Cardiac muscle cell (in vitro differentiated cells and primary cell): Measurements from ENCODE around the gene GMCL2. TPM values are rescaled to one million over a fixed set of nuclear protein-coding genes. Genes with fewer than 3 reads are reported as not detected.
"Not testable (repeated sequence)": the region's sequence is repeated elsewhere in the genome, so short reads cannot be mapped to it uniquely, and the experiment has no call there.

Experiments
- DNase-seq, 2 donors: peaks; one replicate each; pipeline versions ENCODE4 v3.0.0 to v3.0.0-alpha.2; 2010 to 2017; ENCODE audit warnings: low read depth in 1 of 2, low spot score in 1 of 2
- H3K27ac ChIP-seq: fragments of 200-600 bp; sonication (generic); 2 replicates; pipeline ENCODE4 v1.5.1; 2016
- H3K27me3 ChIP-seq: fragments of 200-600 bp; sonication (generic); 2 replicates; pipeline ENCODE4 v1.6.0; 2016; ENCODE audit warnings: control low read depth
- H3K36me3 ChIP-seq: fragments of 200-600 bp; sonication (generic); 2 replicates; pipeline ENCODE4 v1.5.1; 2016; ENCODE audit warnings: control low read depth
- H3K4me1 ChIP-seq: fragments of 200-600 bp; sonication (generic); 2 replicates; pipeline ENCODE4 v1.8.1; 2017; ENCODE audit warnings: low read depth, mild to moderate bottlenecking, mixed run types
- H3K4me3 ChIP-seq: fragments of 200-600 bp; sonication (generic); 2 replicates; pipeline ENCODE4 v1.5.1; 2016; ENCODE audit warnings: mild to moderate bottlenecking
- H3K9me3 ChIP-seq: fragments of 200-600 bp; sonication (generic); 2 replicates; pipeline ENCODE4 v1.5.1; 2017; ENCODE audit warnings: low read depth, mild to moderate bottlenecking, control low read depth
- CTCF ChIP-seq: IDR thresholded peaks from 2 replicates; pipeline ENCODE4 v1.5.1; 2012; ENCODE audit warnings: low read depth, mild to moderate bottlenecking, low read length
- polyA plus RNA-seq: library from polyadenylated mRNA; unstranded; fragments of >200 nt; fragmentation: Nextera tagmentation; extraction: Ambion mirVana; gene quantifications from 2 replicates; pipeline ENCODE4 v1.2.1, GENCODE V29; 2016
- total RNA-seq: library from RNA; depleted of rRNA; stranded (reverse); fragments of >200 nt; gene quantifications from 2 replicates; pipeline ENCODE4 v1.2.3, GENCODE V29; 2016

The GMCL2 gene
- total and polyA plus RNA-seq, 2 experiments from 2014 or later = not detected

- Histone ChIP-seq H3K27me3 (no peaks in the 10 kb centered on the region), H3K36me3 (no peaks in the 10 kb centered on the region)
These were observed 42.7 kb upstream of the GMCL2 start for GRCh38 chr5:178229861-178230260.

GRCh38 chr5:178229111-178229510 is 41.9 kb upstream of the GMCL2 start:
- DNase-seq, H3K36me3 ChIP-seq, H3K4me3 ChIP-seq, H3K4me1 ChIP-seq, H3K9me3 ChIP-seq, H3K27ac ChIP-seq, H3K27me3 ChIP-seq: not testable (repeated sequence)

More at GRCh38 chr5:178229861-178230260, 42.7 kb upstream of the GMCL2 start:
- no peak for TF ChIP-seq CTCF
- H3K4me3 ChIP-seq = no peak overlapping the region
- no peaks in the 10 kb centered on the region for H3K9me3 ChIP-seq
- no peak for DNase-seq
- no peak overlapping the region for H3K27ac ChIP-seq
- H3K4me1 ChIP-seq = peaks cover 8% of the 10 kb centered on the region

GRCh38 chr5:178228609-178229008 is 41.4 kb upstream of the GMCL2 start:
- no peak for DNase-seq
- H3K9me3 ChIP-seq = no peaks in the 10 kb centered on the region
- TF ChIP-seq CTCF = no peak
- peaks cover 8% of the 10 kb centered on the region for H3K4me1 ChIP-seq
- no peaks in the 10 kb centered on the region for H3K27me3 ChIP-seq
- no peak overlapping the region for H3K27ac ChIP-seq
- no peaks in the 10 kb centered on the region for H3K36me3 ChIP-seq
- H3K4me3 ChIP-seq = no peak overlapping the region

GRCh38 chr5:178227929-178228328 is 40.8 kb upstream of the GMCL2 start:
- Histone ChIP-seq H3K27ac (no peak overlapping the region), H3K9me3 (no peaks in the 10 kb centered on the region), H3K4me3 (no peak overlapping the region), H3K4me1 (peaks cover 8% of the 10 kb centered on the region), H3K36me3 (no peaks in the 10 kb centered on the region), H3K27me3 (no peaks in the 10 kb centered on the region)
- TF ChIP-seq CTCF = no peak
- no peak for DNase-seq

- H3K4me1 ChIP-seq = peaks cover 6% of the 10 kb centered on the region
- H3K27ac ChIP-seq = no peak overlapping the region
- DNase-seq = no peak
- H3K9me3 ChIP-seq = no peaks in the 10 kb centered on the region
- no peak overlapping the region for H3K4me3 ChIP-seq
- H3K36me3 ChIP-seq = no peaks in the 10 kb centered on the region
- TF ChIP-seq CTCF = no peak
- no peaks in the 10 kb centered on the region for H3K27me3 ChIP-seq
These were observed 40.0 kb upstream of the GMCL2 start for GRCh38 chr5:178227138-178227659.

GRCh38 chr5:178225174-178225573 is 38.0 kb upstream of the GMCL2 start:
- Histone ChIP-seq H3K27me3 (no peaks in the 10 kb centered on the region), H3K27ac (peak overlapping the region; percentile 34), H3K36me3 (peaks cover 10% of the 10 kb centered on the region), H3K9me3 (no peaks in the 10 kb centered on the region), H3K4me1 (no peaks in the 10 kb centered on the region), H3K4me3 (no peak overlapping the region)
- no peak for TF ChIP-seq CTCF
- no peak for DNase-seq
